HEK293 (cell line): ENCODE data around the gene MKKS.

ENCODE experiments used
- CTCF ChIP-seq: fragments of 450-650 bp; formaldehyde crosslinking; IDR thresholded peaks from 2 replicates; pipeline ENCODE4 v1.5.1; 2016; ENCODE audit warnings: missing biosample characterization, missing genetic modification characterization
- PATZ1 ChIP-seq: fragments of 450-650 bp; formaldehyde crosslinking; IDR thresholded peaks from 2 replicates; pipeline ENCODE4 v1.5.1; 2016; ENCODE audit warnings: missing biosample characterization, missing genetic modification characterization
- SCRT2 ChIP-seq: fragments of 450-650 bp; formaldehyde crosslinking; IDR thresholded peaks from 2 replicates; pipeline ENCODE4 v1.5.1; 2016; ENCODE audit warnings: missing biosample characterization, missing genetic modification characterization
- ZNF18 ChIP-seq: fragments of 450-650 bp; formaldehyde crosslinking; IDR thresholded peaks from 2 replicates; pipeline ENCODE4 v1.5.1; 2016; ENCODE audit warnings: missing biosample characterization, missing genetic modification characterization

- TF ChIP-seq SCRT2 (tag by site-specific recombination), result no peak
- TF ChIP-seq ZNF18 (tag by site-specific recombination), result no peak
- TF ChIP-seq PATZ1, result no peak
- TF ChIP-seq CTCF, result no peak
Measured at GRCh38 chr20:10463622-10464021, 29.6 kb upstream of the MKKS start.
